Coronary artery (tissue), 2 donors: Measurements from ENCODE around the gene THADA.
A peak's percentile ranks its signal among the peaks of the same experiment; 100 is the strongest.

Experiments used
- DNase-seq: peaks from one replicate; pipeline ENCODE4 v3.0.0-alpha.2; 2017; ENCODE audit warnings: low spot score
- H3K27ac ChIP-seq, 2 donors: fragments of 200-600 bp; sonication (generic); one replicate each; pipeline ENCODE4 v1.5.1; 2016 to 2019
- H3K4me3 ChIP-seq: fragments of 200-600 bp; sonication (generic); 2 replicates; pipeline ENCODE4 v1.5.1; 2016; ENCODE audit warnings: mild to moderate bottlenecking, moderate library complexity
- TF ChIP-seq, protein P1 (sequence below): fragments of 200-600 bp; sonication (generic); IDR thresholded peaks from one replicate; pipeline ENCODE4 v1.5.1; 2019; ENCODE audit warnings: antibody characterized with exemption

Gene THADA

DNA sequence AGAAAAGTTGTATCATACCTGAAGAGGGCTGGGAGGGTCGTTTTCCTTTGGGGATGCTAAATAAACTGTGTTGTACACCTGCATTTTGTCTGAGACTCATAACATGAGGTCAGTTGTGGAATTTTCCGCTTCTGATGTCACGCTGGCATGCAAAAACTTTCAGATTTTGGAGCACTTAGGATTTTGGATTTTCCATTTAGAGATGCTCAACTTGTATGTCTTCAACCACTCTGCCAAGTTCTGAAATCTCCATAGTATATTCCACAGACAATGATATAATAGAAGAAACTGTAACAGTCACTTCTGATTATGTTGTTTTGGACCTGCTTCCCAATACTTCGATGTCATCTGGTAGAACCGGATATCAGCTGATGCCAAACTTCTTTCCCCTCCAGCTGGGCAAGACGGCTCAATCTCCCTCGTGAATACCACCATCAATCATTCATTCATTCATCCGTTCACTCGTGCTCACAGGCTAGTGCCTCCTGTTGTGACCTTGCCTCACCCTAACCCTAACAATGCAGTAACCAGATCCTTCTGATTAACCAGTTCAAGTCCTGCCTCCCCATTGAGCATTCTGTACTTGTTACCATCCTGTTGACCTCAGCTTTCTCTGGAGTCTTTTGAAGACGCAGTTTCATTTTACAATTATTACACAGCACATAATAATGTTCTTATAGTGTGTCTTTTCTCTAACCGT lies 35.9 kb upstream of the THADA start:
- H3K4me3 ChIP-seq: no peak overlapping the region
- DNase-seq: no peak
- TF ChIP-seq, protein P1, sequence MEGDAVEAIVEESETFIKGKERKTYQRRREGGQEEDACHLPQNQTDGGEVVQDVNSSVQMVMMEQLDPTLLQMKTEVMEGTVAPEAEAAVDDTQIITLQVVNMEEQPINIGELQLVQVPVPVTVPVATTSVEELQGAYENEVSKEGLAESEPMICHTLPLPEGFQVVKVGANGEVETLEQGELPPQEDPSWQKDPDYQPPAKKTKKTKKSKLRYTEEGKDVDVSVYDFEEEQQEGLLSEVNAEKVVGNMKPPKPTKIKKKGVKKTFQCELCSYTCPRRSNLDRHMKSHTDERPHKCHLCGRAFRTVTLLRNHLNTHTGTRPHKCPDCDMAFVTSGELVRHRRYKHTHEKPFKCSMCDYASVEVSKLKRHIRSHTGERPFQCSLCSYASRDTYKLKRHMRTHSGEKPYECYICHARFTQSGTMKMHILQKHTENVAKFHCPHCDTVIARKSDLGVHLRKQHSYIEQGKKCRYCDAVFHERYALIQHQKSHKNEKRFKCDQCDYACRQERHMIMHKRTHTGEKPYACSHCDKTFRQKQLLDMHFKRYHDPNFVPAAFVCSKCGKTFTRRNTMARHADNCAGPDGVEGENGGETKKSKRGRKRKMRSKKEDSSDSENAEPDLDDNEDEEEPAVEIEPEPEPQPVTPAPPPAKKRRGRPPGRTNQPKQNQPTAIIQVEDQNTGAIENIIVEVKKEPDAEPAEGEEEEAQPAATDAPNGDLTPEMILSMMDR: no peak
- no peak overlapping the region for H3K27ac ChIP-seq

DNA sequence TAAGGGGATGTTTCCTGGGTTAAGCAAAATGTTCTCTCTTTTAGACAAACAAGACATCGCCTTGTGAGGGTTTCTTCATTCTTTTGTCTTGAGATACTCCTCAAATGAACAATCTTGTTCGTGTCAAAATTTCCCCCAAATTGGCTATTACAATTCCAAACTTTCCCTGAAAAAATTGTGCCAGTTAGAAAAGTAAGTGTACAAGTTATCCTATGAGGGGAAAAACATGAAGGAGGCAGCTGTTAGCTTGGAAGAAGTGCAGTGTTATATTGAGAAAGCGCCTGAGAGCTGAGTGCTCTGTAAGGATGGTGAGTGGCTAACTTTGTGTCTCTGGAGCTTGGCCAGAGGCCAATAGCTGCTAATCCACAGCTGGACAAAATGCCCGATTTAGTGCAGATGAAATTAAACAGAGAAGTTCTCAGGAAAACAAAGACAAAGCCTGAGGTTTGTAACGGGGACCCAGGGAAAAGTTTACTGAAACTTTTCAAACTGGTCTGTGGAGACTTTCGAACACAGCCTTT lies 27.2 kb upstream of the THADA start:
- TF ChIP-seq, protein P1: no peak
- Histone ChIP-seq H3K4me3 (no peak overlapping the region), H3K27ac (no peak overlapping the region)
- DNase-seq: no peak

DNA sequence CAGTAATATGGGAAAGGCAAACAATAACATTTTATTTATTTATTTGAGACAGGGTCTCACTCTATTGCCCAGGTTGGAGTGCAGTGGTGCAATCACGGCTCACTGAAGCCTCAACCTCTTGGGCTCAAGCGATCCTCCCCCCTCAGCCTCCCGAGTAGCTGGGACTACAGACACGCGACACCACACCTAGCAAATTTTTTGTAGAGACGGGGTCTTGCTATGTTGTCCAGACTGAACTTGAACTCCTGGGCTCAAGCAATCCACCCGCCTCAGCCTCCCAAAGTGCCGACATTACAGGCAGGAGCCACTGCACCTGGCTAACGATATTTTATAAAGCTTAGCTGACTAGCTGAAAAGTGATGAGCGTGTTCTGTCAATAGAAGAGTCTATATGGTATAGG lies 23.7 kb upstream of the THADA start:
- H3K4me3 ChIP-seq: no peak overlapping the region
- no peak overlapping the region for H3K27ac ChIP-seq
- no peak for DNase-seq
- TF ChIP-seq, protein P1: no peak

DNA sequence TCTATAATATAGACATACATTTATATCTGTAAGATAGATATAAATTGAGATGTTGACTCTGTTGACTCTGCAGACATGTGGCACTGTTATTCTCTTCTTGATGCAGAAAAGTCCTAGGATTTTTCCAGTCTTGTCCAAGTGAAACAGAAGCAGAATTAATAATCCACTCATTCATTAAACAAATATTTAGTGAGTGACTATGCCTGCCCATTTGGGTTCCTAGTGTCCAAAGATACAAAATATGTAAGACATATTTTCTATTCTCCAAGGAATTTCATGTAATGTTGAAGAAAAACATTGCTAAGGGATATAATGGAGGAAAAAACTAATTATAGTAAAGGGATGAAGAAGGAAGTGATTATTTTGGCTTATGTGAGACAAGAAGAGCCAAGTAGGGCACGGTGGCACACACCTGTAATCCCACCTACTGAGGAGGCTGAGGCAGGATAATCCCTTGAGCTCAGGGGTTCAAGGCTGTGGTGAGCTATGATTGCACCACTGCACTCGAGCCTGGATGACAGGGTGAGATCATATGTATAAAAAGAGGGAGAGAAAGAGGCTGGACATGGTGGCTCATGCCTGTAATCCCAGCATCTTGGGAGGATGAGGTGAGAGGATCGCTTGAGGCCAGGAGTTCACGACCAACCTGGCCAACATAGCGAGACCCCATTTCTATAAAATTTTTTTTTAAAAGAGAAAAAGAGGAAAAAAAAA lies 21.3 kb upstream of the THADA start:
- DNase-seq: no peak
- Histone ChIP-seq H3K4me3 (no peak overlapping the region), H3K27ac (no peak overlapping the region)
- TF ChIP-seq, protein P1: no peak

DNA sequence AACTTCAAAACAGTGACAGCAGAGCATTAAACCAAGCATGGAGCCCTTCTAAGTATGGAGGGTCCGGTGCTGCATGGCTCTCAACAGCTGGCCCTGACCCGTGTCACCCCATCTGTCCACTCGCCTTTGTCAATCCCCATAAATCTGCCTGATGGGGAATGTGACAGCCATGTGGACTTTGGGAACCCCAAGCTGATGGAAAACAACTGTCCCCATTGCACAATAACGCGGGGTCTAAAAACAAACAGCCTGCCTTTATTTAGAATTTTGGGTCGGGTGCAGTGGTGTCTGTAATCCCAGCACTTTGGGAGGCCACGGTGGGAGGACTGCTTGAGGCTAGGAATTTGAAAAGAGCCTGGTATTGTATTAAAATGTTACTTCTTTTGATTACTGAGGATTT lies 17.1 kb upstream of the THADA start:
- DNase-seq: no peak
- H3K27ac ChIP-seq: no peak overlapping the region
- no peak overlapping the region for H3K4me3 ChIP-seq
- TF ChIP-seq, protein P1: no peak

DNA sequence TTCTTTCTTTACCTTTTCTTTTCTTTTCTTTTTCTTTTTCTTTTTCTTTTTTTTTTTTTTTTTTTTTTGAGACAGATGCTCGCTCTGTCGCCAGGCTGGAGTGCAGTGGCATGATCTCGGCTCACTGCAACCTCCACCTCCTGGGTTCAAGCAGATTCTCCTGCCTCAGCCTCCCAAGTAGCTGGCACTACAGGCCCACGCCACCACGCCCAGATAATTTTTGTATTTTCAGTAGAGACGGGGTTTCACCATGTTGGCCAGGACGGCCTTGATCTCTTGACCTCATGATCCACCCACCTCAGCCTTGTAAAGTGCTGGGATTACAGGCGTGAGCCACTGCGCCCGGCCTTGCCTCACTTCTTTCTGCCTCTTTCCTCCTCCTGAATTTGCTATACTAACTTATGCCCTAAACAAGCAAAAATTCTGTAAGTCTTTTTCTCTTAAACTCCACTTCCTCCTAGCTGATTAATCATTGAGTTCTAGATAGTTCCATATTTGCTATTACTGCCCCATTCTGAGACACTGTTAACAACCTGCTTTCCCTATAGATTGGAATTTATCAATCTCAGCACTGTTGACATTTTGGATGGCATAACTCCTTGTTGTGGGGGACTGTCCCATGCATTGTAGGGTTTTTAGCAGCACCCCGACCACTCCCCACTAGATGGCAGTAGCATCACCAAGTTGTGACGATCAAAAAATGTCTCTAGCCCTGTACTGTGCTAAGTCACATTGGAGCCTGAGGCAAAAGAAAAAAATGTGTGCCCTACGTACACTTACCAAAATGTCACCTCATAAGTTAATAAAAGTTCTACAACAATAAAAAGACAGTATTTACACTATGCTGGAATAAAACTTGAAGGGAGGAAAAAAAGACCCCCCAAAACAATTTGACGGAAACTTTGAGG lies 16.4 kb upstream of the THADA start:
- no peak for DNase-seq
- H3K4me3 ChIP-seq: no peak overlapping the region
- TF ChIP-seq, protein P1: peak; percentile 70
- no peak overlapping the region for H3K27ac ChIP-seq
